Keratinocyte (primary cell): ENCODE data around the gene WDR70. TPM values are rescaled to one million over a fixed set of nuclear protein-coding genes. Genes with fewer than 3 reads are reported as not detected.
"Not testable (repeated sequence)": the region's sequence is repeated elsewhere in the genome, so short reads cannot be mapped to it uniquely, and the experiment has no call there.

ENCODE experiments used
- DNase-seq: peaks from one replicate; pipeline ENCODE4 v3.0.0-alpha.2; 2011; ENCODE audit warnings: low read depth, missing footprints, low spot score
- FAIRE-seq: peaks from 2 replicates; lab custom pipeline; 2011; peaks lifted over from hg19 to GRCh38; lab: Jason Lieb, UNC
- H2AFZ ChIP-seq: 2 replicates; pipeline ENCODE4 v1.6.0; 2012; ENCODE audit warnings: low read length, control low read depth, inconsistent platforms; ENCODE audit not compliant: control insufficient read depth
- H3K27ac ChIP-seq: 2 replicates; pipeline ENCODE4 v1.5.1; 2011; ENCODE audit warnings: low read length; ENCODE audit not compliant: control insufficient read depth, insufficient read depth
- H3K27me3 ChIP-seq: 3 replicates; pipeline ENCODE4 v1.6.0; 2011; ENCODE audit warnings: low read length; ENCODE audit not compliant: control insufficient read depth, insufficient read depth; ENCODE audit errors: extremely low read depth
- H3K36me3 ChIP-seq, 2 experiments: 2 replicates in 1 of 2; 3 replicates in 1 of 2; pipeline ENCODE4 v1.5.1; 2011; ENCODE audit warnings: low read length in 2 of 2, mild to moderate bottlenecking in 1 of 2; ENCODE audit not compliant: control insufficient read depth in 2 of 2, insufficient read depth in 2 of 2; ENCODE audit errors: extremely low read depth in 1 of 2
- H3K4me1 ChIP-seq: 3 replicates; pipeline ENCODE4 v1.5.1; 2011; ENCODE audit warnings: low read length; ENCODE audit not compliant: control insufficient read depth, insufficient read depth; ENCODE audit errors: extremely low read depth
- H3K4me2 ChIP-seq: 3 replicates; pipeline ENCODE4 v1.6.0; 2011; ENCODE audit warnings: low read depth, low read length; ENCODE audit not compliant: control insufficient read depth, insufficient read depth; ENCODE audit errors: extremely low read depth
- H3K4me3 ChIP-seq, 3 experiments: fragments of 200-600 bp in 1 of 3; sonication (generic) in 1 of 3; 2 replicates in 2 of 3; 3 replicates in 1 of 3; pipeline ENCODE4 v1.5.1; 2011 to 2016; ENCODE audit warnings: low read length in 3 of 3, mild to moderate bottlenecking in 3 of 3, control low read depth in 2 of 3, inconsistent platforms in 1 of 3, low read depth in 1 of 3, mixed read lengths in 1 of 3, mixed run types in 1 of 3, moderate library complexity in 1 of 3; ENCODE audit not compliant: control insufficient read depth in 2 of 3, insufficient read depth in 2 of 3; ENCODE audit errors: extremely low read depth in 1 of 3
- H3K79me2 ChIP-seq: 2 replicates; pipeline ENCODE4 v1.6.0; 2012; ENCODE audit warnings: low read length; ENCODE audit not compliant: control insufficient read depth, insufficient read depth
- H3K9ac ChIP-seq: 3 replicates; pipeline ENCODE4 v1.6.0; 2011; ENCODE audit warnings: low read length; ENCODE audit not compliant: control insufficient read depth, insufficient read depth; ENCODE audit errors: extremely low read depth
- H3K9me1 ChIP-seq: 3 replicates; pipeline ENCODE4 v1.6.0; 2011; ENCODE audit warnings: low read length; ENCODE audit not compliant: control insufficient read depth, insufficient read depth; ENCODE audit errors: extremely low read depth
- H3K9me3 ChIP-seq: 2 replicates; pipeline ENCODE4 v1.5.1; 2012; ENCODE audit warnings: low read depth, low read length; ENCODE audit not compliant: control insufficient read depth
- H4K20me1 ChIP-seq: 3 replicates; pipeline ENCODE4 v1.6.0; 2011; ENCODE audit warnings: low read length; ENCODE audit not compliant: control insufficient read depth, insufficient read depth; ENCODE audit errors: extremely low read depth
- CTCF ChIP-seq, 3 experiments: IDR thresholded peaks in 1 of 3; conservative IDR thresholded peaks in 1 of 3; optimal IDR thresholded peaks in 1 of 3; 2 replicates in 2 of 3; 3 replicates in 1 of 3; pipeline versions ENCODE3 to v1.5.1; 2011; ENCODE audit warnings: low read length in 3 of 3, mild to moderate bottlenecking in 3 of 3, moderate library complexity in 2 of 3, control low read depth in 1 of 3, inconsistent platforms in 1 of 3; ENCODE audit not compliant: insufficient read depth in 2 of 3; ENCODE audit errors: extremely low read depth in 1 of 3
- EZH2 ChIP-seq: IDR thresholded peaks from one replicate; pipeline ENCODE4 v1.6.1; 2012; ENCODE audit warnings: inconsistent platforms, mild to moderate bottlenecking, low read length, moderate library complexity
- dilution Hi-C: fragments of 300-500 bp; cut with MboI; formaldehyde crosslinking; loops from one replicate; pipeline ENCODE4 v1.7.0; 2020; ENCODE audit warnings: low sequenced_read_pairs; ENCODE audit not compliant: extremely low pct_ligation_motif_present
- polyA plus RNA-seq, 5 experiments: library from polyadenylated mRNA; depleted of rRNA in 3 of 5; stranded (reverse) in 3 of 5; stranded (forward) in 1 of 5; unstranded in 1 of 5; fragments of >200 nt; gene quantifications; 1 replicate in 1 of 5; 2 replicates in 3 of 5; 3 replicates in 1 of 5; pipeline versions ENCODE4 v1.2.1 to v1.2.3, GENCODE V29; 2011 to 2012; ENCODE audit warnings: missing spikeins in 2 of 5, low read depth in 1 of 5, low replicate concordance in 1 of 5

The WDR70 gene
- polyA plus RNA-seq, 1 donor (not counting 4 experiments of a cell fraction or from before 2014, with no cell fraction given): 25.1 TPM

GRCh38 chr5:37582202-37582601, 203.1 kb downstream of the WDR70 start:
- FAIRE-seq: no peak
- dilution Hi-C loops: no loop called here

GRCh38 chr5:37593292-37593691, 214.2 kb downstream of the WDR70 start:
- H3K9me1 ChIP-seq, H3K4me3 ChIP-seq, H3K36me3 ChIP-seq, FAIRE-seq, H4K20me1 ChIP-seq, H3K9me3 ChIP-seq, H3K9ac ChIP-seq, H3K4me1 ChIP-seq, H3K27me3 ChIP-seq, H2AFZ ChIP-seq, H3K79me2 ChIP-seq, DNase-seq, dilution Hi-C loops, H3K4me2 ChIP-seq, H3K27ac ChIP-seq: not testable (repeated sequence)

More at GRCh38 chr5:37582202-37582601, 203.1 kb downstream of the WDR70 start:
- Histone ChIP-seq H3K4me1 (no peaks in the 10 kb centered on the region), H3K27me3 (no peaks in the 10 kb centered on the region), H3K36me3 (no peaks in the 10 kb centered on the region), H3K79me2 (no peaks in the 10 kb centered on the region), H3K4me2 (no peak overlapping the region), H3K9me1 (no peaks in the 10 kb centered on the region), H4K20me1 (no peaks in the 10 kb centered on the region), H3K9ac (no peak overlapping the region), H2AFZ (no peak overlapping the region), H3K27ac (no peak overlapping the region), H3K9me3 (no peaks in the 10 kb centered on the region), H3K4me3 (no peak overlapping the region)
- TF ChIP-seq EZH2 (no peak), CTCF (optimal IDR thresholded peaks at IDR 0.05 in 1 of 3, IDR thresholded peaks at IDR 0.05 in 1 of 3, conservative IDR thresholded peaks at IDR 0.05 in 1 of 3; ENCODE audit: extremely low read depth in 1 of 3, insufficient read depth in 2 of 3, low read length in 3 of 3) (no peak)
- no peak for DNase-seq

- DNase-seq, H3K4me2 ChIP-seq, H3K9me3 ChIP-seq, dilution Hi-C loops, FAIRE-seq, H2AFZ ChIP-seq, H3K4me3 ChIP-seq, H3K79me2 ChIP-seq, H3K27me3 ChIP-seq, H3K4me1 ChIP-seq, H3K9me1 ChIP-seq, H3K9ac ChIP-seq, H3K27ac ChIP-seq, H3K36me3 ChIP-seq, H4K20me1 ChIP-seq: not testable (repeated sequence)
Observed at GRCh38 chr5:37594864-37595263, 215.7 kb downstream of the WDR70 start.
